Measurements from ENCODE around the gene CTNNB1.

DNA sequence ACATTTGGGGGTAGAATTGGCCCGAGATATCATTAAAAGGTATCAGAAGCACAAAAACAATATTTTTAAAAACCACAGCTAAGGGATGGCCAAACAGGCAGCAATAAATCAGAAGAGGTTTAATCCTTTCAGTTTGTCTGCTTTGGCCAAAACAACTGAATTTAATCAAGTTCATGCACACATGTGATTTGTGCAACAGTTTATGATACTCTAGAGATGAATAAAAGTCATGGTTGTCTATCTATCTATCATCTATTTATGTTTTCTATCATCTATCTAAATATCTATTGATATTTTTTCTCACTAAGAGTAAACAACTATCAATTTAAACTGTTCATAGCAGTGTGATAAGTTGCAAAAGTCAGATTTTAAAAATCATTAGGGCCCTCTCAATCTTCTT, 13.0 kb upstream of the CTNNB1 start:
- TF ChIP-seq, protein P1, sequence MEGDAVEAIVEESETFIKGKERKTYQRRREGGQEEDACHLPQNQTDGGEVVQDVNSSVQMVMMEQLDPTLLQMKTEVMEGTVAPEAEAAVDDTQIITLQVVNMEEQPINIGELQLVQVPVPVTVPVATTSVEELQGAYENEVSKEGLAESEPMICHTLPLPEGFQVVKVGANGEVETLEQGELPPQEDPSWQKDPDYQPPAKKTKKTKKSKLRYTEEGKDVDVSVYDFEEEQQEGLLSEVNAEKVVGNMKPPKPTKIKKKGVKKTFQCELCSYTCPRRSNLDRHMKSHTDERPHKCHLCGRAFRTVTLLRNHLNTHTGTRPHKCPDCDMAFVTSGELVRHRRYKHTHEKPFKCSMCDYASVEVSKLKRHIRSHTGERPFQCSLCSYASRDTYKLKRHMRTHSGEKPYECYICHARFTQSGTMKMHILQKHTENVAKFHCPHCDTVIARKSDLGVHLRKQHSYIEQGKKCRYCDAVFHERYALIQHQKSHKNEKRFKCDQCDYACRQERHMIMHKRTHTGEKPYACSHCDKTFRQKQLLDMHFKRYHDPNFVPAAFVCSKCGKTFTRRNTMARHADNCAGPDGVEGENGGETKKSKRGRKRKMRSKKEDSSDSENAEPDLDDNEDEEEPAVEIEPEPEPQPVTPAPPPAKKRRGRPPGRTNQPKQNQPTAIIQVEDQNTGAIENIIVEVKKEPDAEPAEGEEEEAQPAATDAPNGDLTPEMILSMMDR (IDR thresholded peaks at IDR 0.05), result no peak
- TF ChIP-seq POLR2A (IDR thresholded peaks at IDR 0.05) (no peak), EP300 (IDR thresholded peaks at IDR 0.05; ENCODE audit: low read depth) (no peak)

All from transverse colon (tissue), 3 donors.